ENCODE results near the gene SLC24A3.

Gene SLC24A3

DNA sequence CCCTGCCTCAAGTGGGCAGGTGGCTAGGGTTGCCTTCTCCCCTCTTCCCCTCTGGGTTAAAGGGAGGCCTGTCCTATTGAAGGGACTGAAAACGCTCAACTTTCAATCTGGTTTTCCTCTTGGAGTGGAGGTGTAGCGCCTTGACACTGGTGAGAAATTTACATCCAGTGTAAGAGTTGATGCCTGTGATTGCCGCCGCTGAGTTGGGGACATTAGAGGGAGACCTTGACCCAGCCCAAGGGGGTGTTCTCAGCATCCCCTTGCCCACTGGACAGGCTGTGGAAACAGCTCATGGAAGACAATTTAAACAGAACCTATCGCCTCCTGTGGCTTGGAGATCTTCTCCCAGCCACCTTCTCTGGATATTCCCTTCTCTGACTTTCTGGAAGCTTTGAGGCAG, 61.6 kb downstream of the SLC24A3 start:
- DNase-seq = no peak

DNA sequence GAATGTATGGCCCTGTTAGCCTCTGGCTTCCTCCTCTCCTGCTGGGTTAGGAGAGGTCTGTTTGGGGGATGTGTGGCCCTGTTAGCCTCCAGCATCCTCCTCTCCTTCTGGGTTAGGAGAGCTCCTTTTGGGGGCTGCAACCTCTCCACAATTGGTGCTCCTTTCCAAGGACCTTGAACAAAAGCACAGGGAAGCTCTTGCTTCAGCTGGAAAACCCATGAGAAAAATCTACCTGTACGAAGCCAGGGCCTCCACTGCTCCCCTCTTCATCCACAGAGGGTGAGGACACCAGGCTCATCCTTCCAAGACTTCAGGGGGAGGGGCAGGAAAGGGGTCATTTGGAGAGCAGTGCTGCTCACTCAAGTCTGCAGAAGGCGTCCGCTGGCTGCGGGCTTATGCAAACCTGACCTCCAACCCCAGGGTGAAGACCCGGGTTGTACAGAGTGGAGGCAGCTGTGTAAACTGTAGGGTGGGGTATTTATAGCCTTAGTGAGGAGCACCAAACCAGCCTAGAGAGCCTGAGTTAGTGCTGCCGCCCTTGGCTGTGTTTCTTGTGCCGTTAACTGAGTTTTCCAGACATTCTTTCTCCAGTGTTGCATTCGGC, 62.1 kb downstream of the SLC24A3 start:
- peak; percentile 31 for DNase-seq

DNA sequence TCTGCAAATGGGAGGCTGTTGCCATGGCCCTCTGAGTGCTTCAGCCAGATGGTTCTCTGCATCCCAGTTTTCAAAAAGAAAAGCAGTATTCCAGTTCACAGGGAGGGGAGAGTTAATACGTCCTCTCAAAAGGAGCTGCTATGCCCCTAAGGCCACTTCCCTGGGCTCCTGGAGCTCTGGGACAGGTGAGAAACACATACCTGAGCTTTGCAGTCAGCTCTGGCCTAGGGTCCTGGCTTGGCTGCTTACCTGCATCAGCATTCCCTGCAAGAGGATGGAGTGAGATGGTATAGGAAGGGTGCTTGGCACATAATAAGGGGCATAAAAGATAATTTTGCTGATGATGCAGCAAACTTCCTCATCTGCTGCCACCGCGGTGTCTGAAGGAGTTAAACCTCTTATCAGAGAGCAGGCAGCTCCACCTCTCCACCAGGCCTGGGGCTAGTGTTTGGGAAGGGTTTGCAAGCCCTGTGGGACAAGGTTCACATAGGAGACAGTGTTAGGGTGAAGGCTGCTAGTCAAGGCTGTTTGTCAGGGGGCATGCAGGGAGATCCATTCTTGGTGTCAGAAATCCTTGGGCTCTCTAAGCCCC, 62.7 kb downstream of the SLC24A3 start:
- no peak for DNase-seq

DNA sequence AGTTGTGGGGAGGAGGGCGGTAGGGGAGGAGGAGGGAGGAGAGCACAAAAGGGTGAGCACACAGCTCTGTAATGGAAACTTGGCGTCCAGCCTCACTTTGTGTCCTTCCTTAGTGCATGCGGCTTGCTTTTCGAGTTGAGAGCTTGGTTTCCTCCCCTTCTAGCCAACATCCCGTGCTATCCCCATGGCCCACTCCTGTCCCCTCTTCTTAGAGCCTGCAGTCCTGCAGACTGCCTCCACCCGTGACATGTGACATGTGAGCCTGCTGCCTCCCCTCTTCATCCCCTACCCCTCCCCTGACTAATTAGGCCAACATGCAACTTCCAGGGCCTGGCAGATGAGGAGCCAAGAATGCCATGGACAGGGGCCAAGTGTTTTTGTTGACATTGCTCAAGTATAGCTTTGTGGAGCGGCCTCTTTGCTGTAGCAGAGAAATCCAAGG, 63.2 kb downstream of the SLC24A3 start:
- DNase-seq = peak; percentile 89

DNA sequence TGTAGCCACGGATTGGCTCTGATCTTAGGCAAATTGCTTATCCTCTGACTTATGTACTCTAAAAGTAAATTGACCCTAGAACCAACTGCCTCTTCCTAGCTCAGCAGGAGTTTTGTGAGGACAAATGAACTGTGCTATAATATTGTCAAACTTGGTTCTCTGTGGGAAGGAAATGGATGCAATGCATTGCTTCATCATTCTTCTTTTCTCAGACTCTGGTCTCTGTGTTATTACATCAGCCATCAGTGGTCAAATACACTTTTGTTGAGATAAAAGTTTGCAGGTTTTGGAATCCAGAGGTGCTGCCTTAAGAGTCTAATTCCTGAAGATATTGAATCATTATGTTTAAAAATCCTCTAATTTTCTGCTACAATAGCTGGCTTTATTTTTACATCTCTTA, 64.9 kb downstream of the SLC24A3 start:
- peak; percentile 46 for DNase-seq

DNA sequence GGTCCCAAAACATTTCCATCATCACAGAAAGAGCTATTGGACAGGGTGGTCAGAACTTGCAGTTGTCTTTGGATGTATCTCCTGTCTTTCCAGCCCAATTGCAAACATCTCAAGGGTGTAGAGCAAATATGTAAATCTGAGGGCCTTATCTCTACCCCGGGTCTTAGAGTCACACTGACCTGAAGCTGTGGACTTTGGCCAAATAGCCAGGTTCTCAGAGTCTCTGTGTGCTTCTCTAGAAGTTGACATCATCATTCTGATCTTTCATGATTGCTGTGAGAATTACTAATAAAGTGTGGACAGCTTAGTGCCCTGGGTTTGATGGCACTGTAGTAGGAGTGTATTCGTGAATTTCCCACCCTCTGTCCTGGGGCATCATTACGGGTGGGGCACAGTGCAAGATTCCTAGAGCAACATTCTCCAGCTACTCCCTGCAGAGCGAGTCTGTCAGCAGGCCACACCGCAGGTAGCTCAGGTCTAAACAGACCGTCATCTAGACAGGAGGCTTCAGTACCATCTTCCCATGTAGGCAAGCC, 71.1 kb downstream of the SLC24A3 start:
- DNase-seq = no peak

DNA sequence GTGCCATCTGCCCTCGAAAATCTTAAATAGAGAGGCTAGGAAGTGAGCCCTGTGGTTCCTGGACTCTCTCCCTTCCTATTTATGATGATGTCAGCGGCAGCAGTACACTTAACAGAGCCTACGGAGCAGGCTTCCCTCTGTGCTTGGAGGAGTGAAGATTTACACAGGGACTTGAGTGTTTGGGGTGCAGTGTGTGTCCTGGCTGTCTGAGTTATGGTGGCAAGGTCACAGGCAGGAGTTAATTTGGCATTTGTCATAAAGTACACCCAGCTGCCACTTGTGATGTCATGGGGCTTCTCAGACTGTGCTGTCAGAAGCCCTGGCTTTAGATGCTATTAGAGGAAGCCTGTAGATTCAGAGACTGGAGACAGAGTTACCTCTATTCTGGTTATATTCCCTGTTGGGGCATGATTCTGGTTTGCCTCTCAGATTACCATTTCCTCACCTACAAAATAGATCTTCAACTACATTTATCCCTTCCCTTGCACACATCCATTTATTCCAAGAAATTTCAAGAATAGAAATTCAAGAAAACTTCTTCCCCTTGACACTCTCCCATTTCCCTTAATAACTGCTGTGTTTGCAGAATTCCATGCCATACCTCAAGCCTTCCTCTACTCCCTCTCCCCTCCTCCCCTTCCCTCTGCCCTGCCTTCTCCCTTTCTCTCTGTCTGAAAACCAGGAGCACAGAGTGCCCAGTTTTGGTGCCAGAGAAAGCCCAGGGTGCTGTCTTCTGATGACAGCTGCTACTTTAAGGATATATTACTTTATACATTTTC, 72.1 kb downstream of the SLC24A3 start:
- no peak for DNase-seq

DNA sequence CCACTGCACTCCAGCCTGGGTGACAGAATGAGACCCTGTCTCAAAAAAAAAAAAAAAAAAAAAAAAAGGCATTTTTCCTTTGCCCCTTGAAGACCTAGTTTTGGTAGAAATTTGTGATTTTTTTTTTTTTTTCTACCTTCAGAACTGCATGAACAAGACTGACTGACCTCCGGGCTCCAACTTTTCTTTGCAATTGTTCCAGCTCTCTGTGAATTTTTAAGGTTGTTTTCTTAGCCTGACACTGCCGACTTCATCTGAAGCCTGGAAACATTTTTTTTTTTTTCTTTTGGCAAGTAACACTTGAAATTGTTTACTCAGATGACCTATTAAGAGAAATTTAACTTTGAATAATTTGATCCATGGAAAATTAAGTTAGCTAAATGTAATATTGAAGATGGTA, 73.0 kb downstream of the SLC24A3 start:
- no peak for DNase-seq

DNA sequence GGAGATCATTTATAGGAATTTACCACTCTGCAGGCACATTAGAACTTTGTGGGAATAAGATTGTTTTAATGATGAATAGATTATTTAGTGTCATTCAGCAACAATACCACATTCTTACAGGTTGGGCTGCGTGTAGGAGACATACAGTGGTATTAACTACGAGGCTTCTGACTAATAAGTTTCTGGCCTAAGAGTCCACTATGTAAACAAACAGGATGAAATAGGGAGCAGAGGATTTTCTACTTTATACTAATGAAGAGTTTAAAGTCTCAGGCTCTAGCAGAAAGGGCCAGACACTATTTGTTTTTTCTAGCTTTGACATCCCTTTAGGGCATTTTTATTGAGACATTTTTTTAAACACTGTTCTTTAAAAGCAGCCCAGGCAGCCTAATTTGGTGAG, 75.6 kb downstream of the SLC24A3 start:
- DNase-seq = no peak

DNA sequence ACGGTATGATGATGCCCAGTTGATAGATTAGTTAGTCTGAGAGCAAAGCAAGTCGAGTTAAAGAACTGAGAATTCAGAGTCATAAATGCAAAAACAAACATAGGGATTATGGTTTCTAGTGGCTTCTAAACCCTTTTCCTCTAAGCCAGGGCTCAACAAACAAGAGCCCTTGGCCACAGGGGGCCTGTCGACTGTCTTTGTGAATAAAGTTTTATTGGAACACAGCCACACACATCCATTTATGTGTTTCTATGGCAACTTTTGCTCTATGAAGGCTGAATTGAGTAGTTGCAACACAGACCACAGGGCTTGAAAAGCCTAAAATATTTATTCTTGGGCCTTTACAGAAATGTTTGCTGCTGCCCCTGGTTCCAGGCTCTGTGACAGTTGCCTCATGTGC, 76.2 kb downstream of the SLC24A3 start:
- DNase-seq = no peak

DNA sequence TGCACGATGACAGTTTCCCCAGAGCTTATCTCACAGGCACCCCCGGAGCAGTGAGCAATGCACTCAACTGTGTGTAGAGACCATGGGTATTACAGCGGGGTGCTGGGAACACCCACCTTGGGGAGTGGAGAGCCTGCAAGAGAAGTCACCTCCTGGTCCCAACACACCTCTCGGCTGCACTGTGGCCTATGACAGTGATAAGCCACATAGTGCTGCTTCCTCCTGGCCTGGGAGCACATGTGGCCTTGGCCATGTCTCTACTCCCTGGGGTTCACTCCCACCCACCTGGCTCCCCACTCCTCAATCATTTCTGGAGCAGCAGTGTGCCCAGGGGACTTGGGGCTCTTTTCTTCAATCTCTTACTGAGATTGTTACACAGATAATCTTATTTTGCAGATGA, 77.0 kb downstream of the SLC24A3 start:
- DNase-seq = no peak

DNA sequence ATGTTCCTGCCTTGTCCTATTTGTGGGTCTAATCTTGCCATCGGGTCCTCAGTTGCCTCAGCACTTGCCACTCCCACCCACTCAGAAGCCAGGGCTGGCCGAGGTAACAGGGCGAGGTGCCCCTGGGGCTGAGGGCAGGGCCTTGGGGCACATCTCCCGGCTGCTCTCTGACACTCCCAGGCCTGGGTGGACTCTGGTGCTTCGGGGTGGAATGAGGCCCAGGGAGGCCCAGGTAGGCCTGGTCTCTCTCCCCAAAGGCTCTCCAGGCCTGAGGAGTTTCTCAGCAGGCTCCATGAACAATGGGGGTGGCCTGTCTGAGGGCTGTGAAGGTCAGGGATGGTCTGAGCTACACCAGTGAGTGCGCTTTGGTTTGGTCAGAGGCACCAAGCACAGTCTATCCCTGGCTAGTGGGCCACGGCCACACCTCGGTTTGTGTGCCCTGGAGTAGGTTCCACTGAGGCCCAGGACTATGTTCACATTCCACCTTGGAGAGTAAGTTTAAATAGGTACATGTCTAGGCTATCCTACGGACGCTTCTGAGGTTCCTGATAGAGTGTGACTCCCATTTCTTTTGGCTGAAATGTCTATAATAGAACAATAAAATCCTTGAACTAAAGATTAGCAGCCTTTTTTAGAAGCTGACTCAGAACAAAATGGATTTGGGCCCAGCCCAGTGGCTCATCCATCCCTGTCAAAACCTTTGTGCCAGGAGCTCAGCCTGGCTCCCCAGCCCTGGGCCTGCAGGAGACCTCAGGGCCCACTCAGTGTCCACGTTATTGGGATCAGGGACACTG, 78.8 kb downstream of the SLC24A3 start:
- DNase-seq = no peak

DNA sequence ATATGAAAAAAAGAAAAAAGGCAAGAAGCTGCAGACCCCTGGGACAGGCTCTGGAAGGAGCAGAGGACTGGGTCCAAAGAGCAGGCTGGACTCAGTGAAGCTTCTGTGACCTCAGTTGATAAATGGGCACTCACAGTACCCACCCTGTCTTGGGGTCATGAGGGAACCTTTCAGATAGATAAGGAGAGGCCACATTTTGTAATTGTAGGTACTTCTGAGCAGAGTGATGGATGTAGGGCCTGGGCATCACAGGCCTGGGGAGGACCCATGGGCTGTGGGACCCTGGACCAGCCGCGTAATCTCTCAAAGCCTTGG, 79.3 kb downstream of the SLC24A3 start:
- no peak for DNase-seq

DNA sequence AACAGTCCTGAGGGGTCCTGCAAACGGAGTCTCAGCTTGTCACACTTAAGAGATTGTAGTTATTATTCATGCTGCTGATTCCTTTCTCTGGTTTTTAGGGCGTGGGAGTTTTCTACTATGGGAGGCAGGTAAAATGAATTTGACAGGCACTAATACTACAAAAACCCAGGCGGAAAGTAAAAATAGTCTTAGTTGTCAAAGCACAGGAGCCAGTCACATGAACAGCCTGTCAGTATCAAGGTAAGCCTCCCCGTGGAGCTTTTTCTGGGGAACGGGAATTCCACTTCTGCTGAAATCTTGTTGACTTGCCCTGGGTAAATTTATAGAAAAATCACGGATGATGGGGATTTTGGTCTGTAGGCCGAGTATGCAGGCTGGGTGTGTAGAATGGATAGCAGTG, 79.8 kb downstream of the SLC24A3 start:
- no peak for DNase-seq

DNA sequence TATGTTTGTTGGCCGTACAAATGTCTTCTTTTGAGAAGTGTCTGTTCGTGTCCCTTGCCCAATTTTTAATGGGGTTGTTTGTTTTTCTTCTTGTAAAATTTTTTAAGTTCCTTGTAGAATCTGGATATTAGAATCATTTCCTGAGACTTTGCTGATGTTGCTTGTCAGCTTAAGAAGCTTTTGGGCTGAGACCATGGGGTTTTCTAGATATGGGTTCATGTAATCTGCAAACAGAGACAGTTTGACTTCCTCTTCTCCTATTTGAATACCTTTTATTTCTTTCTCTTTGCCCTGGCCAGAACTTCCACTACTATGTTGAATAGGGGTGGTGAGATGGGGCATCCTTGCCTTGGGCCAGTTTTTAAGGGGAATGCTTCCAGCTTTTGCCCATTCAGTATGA, 82.6 kb downstream of the SLC24A3 start:
- no peak for DNase-seq

DNA sequence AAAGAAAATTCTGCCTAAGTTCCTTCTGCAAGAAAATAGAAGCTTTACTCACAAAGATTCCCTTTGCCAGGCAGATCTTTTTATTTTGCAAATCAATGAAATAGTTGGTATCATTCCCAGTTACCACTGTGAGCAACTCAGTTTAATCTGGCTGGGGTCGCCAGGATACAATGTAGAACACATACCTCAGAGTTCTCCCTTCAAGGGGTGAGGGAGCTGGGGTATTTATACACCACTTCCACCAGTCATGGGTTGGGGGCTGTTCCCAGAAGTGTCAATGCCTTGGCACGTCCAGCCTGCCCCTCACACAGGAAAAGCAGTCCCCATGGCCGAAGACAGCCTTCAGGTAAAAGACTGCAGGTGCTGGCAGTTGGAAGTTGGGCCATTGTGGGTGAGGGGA, 86.2 kb downstream of the SLC24A3 start:
- no peak for DNase-seq

DNA sequence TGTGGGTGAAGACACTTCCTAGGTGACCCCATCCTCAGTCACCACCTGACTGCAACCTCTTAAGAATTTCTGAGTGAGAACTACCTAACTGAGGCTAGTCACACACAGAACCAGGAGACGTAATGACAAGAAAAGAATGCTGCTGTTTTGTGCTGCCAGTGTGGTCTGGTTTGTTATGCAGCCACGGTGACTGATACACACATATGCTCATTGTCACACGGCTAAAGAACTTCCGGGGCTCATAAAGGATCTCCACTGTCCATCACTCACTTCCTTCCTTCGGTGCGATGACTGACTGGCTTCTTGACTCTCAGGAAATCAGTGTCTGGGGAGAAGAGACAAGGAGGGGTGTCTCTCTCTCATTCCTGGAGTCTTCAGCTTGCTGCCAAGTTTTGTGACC, 88.0 kb downstream of the SLC24A3 start:
- DNase-seq = no peak

DNA sequence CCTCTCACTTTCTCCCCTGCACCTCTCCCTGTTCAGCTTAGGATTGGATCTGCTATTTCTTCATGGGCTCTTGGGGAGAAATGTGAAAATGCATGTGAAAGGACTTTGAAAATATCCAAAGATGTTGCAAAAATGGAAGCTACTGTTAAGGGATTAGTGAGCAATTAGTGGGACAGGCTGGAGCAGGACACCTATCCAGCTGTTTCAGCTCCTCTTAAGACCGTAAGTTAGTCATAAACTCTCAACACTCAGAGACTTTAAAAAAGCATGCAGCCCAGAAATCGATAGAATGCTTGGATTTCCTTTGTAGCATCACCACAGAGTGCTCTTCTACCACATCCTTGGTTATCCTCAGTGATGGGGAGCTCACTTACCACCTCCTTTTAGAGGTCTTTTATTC, 88.7 kb downstream of the SLC24A3 start:
- no peak for DNase-seq

DNA sequence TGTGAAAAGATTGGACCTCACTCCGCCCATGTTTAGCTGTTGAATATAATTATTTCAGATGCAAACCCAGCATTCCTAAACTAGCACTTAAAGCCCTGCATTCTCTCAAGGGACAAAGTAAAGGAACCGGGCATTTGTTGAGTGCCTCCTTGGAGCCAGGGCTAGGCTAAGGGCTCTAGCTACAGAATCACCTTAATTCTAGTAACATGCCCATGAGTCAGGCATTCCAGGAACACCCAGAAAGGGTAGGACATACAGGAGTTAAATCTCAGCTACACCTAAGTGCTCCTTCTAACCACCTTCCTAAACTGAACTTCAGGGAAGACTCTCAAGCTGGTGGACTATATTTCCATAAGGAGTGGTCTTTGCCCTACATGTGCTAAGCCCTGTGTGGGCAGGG, 89.4 kb downstream of the SLC24A3 start:
- DNase-seq = no peak

DNA sequence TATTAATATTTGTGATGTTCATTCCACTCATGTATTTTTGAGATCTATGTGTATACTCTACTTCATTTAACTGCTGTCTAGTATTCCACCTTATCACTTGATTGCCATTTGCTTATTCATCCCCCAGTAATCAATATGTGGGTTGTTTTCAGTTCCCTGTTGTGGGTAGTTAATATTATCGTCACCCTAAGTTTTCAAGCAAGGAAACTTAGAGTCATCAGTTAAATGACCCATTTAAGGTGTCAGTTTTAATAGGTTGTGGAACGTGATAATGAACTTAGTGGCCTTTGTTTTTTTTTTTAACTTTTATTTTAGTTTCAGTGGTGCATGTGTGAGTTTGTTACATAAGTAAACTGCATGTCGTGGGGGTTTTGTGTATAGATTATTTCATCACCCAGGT, 90.3 kb downstream of the SLC24A3 start:
- no peak for DNase-seq

DNA sequence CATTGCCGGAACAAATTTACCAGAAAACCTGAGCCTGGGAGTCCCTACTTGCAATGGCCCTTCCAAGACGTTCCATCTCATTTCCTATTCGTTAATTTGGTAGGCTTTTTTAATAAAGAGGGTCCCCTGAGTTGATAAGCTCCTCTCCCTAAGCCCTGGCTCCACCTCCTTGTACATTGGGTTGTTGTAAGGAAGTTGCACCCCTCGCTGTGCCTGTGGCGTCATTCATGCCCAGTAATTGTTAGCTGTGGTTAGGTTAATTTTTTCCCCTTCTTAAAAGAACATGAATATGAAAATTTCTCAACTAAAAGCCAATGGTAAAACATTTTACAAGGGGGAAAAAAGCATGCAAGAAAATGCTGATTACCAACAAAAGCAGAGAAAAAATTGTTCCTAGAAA, 91.9 kb downstream of the SLC24A3 start:
- no peak for DNase-seq

DNA sequence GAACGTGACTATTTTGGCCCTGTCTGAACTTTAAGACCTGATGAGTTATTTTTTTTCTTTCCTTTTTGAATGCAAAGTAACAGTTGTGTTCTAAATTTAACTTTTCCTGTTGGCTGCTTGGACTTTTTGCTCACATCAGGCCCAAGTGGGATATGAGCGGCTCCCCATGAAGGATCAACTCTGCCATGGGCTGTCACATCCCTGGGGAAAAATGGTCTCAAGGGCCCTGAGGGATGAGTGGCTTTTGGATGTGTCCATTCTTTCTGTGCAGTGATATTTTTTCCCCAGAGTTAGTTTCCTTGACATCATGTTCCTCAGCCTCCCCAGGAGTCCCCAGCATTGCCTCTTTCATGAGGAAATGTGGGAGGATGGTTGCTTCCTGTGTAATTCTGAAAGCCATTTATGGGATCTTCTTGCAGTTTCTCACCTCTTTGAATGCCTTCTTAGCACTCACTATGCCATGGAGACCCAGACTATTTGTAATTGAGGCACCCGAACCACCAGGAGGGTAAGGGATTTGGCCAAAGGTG, 92.5 kb downstream of the SLC24A3 start:
- no peak for DNase-seq

DNA sequence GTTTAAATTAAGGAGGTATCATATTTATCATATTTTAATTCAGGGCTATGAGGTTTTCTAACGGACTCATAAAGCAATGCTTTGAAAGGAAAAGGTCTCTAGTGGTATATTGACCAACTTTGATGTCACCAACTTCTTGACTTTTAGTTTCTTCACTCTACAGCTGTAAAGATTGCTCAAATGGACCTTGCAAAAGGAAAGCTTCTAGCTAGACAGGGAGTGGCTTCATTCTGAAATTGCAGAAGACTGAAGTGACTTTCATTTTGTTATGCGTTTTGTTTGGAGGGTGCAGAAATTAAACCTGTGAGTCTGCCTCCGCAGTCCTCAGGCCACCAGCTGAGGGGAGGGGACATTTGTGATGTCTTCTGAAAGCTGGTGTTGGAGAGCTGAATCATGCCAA, 95.7 kb downstream of the SLC24A3 start:
- no peak for DNase-seq

All from eye (tissue), 1 donor.